ENCODE results near the gene RUFY3.
"Not testable (repeated sequence)": the region's sequence is repeated elsewhere in the genome, so short reads cannot be mapped to it uniquely, and the experiment has no call there.

Gene RUFY3, protein sequence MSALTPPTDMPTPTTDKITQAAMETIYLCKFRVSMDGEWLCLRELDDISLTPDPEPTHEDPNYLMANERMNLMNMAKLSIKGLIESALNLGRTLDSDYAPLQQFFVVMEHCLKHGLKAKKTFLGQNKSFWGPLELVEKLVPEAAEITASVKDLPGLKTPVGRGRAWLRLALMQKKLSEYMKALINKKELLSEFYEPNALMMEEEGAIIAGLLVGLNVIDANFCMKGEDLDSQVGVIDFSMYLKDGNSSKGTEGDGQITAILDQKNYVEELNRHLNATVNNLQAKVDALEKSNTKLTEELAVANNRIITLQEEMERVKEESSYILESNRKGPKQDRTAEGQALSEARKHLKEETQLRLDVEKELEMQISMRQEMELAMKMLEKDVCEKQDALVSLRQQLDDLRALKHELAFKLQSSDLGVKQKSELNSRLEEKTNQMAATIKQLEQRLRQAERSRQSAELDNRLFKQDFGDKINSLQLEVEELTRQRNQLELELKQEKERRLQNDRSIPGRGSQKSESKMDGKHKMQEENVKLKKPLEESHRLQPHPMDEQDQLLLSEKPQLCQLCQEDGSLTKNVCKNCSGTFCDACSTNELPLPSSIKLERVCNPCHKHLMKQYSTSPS

DNA sequence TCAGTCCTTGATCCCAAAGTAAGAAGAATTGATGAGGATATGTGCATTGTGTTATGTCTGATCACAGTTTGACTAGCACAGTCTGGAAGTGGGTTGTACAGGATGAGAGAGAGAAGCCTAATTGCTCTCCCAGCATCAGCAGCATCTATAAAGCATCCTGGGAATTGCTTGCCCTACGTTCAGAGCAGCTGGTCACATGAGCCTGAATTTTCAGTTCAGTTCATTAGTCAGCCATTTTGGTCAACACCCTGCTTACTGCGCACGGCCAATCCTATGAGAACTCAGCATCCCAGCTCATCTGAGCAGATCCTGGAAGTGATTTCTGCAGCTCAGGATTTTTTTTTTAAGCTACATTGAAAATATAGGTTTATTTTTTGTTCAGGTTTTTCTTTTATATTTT is at the start of gene RUFY3:
RUFY3 (plus strand) TSS at position 218 of the 400 bp plus-strand sequence. CDS start 610 bp downstream, outside the sequence.
- no peak for DNase-seq

DNA sequence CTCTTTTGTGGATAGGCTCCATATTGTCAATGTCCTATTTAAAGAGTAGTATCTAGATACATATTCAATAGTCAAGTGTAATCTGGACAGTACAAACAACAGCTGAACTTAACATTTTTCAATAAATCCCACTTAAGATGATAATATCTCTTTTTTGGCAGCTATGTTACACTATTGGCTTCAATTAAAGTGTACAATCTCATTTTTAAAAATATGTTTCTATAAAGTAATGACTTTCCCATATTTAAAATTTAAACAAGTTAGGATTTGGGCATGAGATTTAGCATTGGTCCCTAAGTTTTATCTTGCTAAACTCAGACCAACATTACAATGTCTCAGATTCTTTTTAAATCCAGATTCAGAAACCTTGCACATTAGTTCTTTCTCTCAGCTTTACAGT is 47.6 kb upstream of the RUFY3 start:
- no peak for DNase-seq

DNA sequence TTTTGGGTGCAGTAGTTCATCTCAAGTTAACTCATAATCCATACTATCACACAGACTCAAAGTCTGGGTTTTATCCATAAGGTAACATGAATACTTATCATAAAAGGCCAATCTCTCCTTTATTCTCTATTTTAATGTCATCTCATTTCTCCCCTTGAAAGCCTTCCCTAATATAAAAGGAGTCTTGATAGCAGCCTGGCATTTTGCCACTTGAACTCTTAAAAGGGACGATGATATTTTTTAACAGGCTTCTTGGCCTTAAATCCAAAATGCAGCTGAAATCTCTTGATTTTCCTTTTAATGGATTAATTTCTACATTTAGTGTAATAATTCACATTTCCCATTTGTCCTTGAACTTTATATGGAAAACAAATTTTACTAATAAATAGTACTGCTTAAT is 47.0 kb upstream of the RUFY3 start:
- DNase-seq = no peak

DNA sequence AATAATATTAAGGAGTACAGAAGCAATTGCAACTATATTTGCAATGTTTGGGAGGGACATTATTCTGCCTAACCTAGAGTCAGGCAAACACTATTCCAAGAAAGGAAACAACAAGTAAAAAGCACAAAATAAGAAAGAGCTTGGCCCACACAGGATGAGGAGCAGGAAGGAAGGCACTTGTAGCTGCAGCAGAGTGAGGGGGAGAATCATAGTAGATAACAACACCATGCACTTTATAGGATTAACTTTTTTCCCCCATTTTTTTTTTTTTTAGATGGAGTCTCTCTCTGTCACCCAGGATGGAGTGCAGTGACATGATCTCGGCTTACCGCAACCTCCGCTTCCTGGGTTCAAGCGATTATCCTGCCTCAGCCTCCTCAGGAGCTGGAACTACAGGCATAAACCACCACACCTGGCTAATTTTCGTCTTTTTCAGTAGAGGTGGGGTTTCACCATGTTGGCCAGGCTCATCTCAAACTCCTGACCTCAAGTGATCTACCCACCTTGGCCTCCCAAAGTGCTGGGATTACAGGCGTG is 45.1 kb upstream of the RUFY3 start:
- no peak for DNase-seq

DNA sequence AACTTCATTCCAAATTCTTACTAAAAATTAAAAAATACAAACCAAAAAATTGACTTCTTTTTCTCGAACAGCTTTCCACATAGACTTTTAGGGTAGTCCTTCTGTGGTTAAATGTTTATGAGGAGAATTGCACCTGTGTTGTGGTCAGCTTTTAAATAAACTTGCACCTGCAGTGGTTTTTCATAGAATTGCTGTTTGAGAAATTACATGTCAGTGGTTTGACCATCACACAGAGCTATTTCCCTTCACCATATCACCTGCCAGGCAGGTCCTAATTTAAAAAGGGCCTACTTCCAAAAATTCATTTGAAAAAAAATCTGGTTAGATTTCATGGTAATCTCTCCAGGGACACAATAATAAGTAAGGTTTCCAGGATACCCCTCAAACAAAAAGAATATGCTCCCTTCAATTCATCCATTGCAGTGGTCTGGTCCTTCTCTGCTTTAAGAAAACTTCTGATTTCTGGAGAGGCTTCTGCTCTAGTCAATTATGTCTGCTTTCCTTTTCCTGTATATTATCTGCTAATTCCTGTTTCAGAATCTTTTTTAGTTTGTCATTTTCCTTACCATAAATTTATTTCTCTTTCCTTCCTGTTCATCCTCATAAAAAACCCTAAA is 43.3 kb upstream of the RUFY3 start:
- DNase-seq = no peak

DNA sequence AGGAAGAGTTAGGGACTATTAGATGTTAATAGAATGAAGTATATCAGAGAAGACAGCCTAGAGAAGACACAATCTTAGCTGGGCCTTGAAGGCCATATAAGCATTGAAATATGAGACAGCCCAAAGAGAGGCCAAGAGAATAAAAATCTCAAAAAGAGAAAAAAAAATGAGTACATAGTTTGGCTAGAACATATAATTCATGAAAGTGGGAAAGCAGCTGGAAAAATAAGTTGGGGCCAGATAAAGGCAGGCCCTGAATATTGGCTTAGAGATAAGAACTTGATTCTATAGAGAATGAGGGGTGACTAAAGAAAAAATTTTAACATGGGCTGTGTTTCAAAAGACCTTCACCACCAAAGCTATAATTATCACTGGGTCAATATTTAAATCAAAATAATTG is 40.8 kb upstream of the RUFY3 start:
- no peak for DNase-seq

DNA sequence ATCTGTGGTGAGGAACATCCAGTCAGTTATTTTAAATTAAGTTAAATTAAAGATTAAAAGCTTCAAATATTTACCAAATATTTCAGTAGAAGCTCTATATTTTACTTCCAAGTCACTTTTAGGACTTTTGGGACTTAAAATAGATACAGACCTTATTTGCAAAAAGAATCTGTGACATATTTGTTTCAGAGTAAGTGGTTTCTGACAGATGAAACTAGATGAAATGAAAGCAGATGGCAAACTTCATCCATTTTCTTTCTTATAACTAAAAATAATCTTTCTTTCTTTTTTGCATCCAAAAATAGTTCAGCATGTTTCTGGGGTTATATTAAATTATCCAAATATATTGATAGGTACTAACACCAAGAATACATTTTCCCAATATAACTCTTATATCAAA is 40.1 kb upstream of the RUFY3 start:
- DNase-seq = no peak

DNA sequence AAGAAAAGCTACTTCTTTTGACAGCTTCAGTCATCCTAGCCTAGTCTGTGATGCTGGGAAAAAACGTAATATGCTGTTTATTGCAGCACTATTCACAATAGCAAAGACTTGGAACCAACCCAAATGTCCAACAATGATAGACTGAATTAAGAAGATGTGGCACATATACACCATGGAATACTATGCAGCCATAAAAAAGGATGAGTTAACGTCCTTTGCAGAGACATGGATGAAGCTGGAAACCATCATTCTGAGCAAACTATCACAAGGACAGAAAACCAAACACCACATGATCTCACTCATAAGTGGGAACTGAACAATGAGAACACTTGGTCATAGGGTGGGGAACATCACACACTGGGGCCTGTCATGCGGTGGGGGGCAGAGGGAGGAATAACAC is 39.6 kb upstream of the RUFY3 start:
- not testable (repeated sequence) for DNase-seq

DNA sequence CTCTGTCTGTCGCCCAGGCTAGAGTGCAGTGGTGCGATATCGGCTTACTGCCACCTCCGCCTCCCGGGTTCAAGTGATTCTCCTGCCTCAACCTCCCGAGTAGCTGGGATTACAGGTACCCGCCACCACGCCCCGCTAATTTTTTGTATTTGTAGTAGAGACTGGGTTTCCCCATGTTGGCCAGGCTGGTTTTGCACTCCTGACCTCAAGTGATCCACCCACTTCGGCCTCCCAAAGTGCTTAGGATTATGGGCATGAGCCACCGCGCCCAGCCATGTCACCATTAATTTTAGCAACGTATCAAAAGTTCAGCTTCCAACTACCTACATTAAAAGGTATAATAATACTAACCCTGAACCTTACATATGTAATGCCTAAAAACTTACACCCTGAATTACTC is 34.4 kb upstream of the RUFY3 start:
- no peak for DNase-seq

DNA sequence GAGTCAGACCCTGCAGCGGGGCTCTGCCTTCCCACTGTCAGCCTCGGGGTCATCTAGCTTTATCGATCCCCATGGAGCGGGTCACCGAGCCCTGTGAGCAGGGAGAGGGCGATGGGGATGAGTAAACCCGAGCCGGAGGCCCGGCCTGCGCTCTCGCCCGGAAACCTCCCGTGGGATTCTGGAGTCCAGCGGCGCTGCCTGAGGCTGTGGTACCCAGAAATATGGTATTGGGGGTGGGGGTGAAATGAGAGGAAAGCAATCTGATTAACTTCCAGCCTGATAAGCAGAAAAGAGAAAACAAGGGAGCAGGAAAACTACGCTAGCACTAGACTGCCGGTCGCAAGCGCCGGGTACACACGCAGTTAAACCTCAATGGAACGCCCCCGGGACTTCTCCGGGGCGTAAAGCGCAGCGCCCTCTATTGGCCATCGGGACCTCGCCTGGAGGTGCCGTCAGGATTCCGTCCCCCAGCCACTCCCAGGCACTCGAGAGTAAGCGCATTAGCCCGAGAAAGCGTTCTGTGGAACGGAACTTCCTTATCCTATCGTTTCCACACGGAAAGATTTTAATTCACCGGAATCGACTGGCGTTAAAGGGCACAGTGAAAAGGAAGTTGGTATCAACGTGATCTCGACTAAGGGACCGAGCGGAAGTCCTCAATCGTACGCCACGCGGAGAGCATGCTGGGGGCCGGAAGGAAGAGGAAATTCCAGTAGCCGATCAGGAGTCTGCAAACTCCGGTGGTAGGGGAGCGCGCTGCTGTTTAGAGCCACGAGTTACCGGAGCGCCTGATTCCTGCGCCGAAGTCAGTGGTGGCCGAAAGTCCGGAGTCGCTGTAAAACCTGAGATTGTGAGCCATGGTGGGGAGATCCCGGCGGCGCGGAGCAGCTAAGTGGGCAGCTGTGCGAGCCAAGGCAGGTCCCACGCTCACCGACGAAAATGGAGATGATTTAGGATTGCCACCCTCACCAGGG is 33.7 kb upstream of the RUFY3 start, which contains the start of gene UTP3:
UTP3 (plus strand) TSS at position 712 of the 974 bp plus-strand sequence; CDS start at position 858, 146 bp downstream.
- DNase-seq = peak; percentile 93

DNA sequence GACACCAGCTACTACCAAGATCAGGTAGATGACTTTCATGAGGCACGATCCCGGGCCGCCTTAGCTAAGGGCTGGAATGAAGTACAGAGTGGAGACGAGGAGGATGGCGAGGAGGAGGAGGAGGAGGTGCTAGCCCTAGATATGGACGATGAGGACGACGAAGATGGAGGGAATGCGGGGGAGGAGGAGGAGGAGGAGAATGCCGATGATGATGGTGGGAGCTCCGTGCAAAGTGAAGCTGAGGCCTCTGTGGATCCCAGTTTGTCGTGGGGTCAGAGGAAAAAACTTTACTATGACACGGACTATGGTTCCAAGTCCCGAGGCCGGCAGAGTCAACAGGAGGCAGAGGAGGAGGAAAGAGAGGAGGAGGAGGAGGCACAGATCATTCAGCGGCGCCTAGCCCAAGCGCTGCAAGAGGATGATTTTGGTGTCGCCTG is 33.0 kb upstream of the RUFY3 start:
- DNase-seq = peak; percentile 2 to 18

DNA sequence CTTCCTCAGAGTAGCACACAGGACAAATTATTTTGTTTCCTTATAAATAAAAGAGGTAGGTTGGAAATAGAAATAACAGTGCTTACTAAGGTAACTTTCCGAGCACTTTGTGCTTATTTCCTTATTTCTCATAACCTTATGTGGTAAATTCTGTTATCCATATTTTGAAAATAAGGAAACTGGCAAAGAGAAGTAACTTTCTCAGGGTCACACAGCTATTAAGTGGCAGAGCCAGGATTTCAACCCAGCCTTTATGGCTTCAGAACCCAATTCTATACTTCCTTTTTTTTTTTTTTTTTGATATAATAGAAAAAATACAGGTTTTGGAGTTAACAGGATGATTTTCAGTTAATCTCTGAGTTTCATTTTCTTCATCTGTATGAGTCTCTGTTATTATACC is 30.1 kb upstream of the RUFY3 start:
- DNase-seq = no peak

DNA sequence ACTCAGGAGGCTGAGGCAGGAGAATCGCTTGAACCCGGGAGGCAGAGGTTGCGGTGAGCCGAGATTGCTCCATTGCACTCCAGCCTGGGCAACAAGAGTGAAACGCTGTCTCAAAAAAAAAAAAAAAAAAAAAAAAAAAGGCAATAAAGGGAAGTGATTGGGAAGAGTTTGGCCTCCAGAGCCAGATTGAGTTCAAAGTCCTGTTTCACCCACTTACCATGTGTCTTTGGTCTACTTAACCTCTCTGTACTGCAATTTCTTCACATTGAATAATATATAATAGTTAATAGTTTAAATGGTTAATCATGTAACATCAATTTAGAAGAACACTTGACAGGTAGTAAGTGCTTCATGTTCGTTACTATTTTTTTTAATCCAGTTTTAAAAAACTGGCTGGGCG is 27.1 kb upstream of the RUFY3 start:
- not testable (repeated sequence) for DNase-seq

DNA sequence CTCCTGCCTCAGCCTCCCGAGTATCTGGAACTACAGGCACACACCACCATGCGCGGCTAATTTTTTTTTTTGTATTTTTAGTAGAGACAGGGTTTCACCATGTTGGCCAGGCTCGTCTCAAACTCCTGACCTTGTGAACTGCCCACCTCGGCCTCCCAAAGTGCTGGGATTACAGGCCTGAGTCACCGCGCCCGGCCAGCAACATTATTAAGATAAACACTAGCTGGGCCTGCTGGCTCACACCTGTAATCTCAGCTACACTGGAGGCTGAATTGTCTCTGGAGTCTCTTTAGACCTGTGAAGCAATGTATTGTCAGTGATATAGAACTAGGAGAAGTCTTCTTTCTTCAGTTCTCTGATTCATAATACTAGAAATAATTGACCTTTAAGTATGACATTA is 23.3 kb upstream of the RUFY3 start:
- DNase-seq = not testable (repeated sequence)

DNA sequence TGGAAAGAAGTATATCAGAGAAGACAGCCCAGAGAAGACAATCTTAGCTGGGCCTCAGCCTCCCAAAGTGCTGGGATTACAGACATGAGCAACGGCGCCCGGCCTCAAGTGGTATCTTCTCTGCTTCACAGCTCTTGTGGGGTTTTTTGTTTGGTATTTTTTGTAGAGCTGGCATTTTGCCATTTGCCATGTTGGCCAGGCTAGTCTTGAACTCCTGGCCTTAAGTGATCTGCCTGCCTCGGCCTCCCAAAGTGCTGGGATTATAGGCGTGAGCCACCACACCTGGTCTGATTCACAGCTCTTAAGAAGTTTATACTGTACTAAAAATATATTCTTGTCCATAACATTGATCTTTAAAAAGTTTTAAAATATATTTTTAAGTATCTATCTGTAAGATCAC is 21.1 kb upstream of the RUFY3 start:
- DNase-seq = no peak

DNA sequence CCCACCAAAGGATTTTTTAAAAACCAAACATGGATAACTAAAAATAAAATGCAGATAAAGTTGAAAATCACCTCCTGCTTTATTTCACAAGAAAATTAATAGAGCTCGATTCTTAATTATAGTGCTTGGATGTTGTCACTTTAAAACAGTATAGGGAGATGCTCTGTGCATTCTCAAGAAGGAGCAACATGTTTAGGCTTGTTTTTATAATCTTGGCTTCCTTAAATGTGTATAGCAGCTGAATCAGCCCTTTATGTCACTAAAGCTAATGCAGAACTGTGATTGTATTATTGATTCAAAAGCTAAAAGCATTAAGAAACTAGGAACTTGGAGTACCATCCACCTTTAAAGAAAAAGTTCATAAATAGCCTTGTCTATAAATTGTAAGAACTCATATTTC is 20.5 kb upstream of the RUFY3 start:
- DNase-seq = no peak

DNA sequence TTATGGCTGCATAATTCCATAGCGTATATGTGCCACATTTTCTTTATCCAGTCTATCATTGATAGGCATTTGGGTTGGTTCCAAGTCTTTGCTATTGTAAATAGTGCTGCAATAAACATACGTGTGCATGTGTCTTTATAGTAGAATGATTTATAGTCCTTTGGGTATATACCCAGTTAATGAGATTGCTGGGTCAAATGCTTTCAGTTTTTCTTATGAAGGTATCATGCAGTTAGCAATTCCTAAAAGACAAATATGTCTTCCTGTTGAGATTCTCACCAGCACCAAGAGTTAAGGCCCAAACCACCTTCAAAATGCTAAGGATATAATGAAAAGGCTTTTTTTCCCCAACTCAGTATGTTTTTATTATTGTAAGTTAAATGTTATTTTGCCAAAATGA is 19.2 kb upstream of the RUFY3 start:
- DNase-seq = not testable (repeated sequence)

DNA sequence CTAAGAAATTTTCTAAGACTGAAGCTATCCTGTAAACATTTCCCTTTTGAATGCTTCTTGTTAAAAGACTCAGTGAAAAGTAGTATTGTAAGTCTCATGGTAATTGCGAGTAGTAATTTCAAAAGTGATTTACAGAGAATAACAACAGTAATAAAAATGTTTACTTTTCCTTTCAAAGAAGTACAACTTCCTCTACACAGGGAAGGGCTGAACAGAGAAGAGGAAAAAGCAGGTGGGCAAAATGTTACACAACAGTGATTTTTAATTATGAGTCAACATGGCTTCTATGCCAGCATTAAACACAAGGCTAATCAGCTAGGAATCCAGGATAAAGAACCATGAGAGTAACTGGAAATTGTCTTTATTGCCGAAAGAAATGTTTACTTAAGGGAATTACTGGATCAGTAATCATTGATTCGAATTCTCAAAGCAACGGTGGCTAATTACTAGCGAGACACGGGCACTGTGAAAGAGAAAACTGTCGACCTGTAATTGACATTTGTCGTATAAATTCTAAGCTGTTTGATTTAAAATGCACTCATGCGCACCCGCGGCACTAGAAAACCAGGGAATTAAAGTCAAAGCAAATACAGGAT is 18.0 kb upstream of the RUFY3 start:
- no peak for DNase-seq

DNA sequence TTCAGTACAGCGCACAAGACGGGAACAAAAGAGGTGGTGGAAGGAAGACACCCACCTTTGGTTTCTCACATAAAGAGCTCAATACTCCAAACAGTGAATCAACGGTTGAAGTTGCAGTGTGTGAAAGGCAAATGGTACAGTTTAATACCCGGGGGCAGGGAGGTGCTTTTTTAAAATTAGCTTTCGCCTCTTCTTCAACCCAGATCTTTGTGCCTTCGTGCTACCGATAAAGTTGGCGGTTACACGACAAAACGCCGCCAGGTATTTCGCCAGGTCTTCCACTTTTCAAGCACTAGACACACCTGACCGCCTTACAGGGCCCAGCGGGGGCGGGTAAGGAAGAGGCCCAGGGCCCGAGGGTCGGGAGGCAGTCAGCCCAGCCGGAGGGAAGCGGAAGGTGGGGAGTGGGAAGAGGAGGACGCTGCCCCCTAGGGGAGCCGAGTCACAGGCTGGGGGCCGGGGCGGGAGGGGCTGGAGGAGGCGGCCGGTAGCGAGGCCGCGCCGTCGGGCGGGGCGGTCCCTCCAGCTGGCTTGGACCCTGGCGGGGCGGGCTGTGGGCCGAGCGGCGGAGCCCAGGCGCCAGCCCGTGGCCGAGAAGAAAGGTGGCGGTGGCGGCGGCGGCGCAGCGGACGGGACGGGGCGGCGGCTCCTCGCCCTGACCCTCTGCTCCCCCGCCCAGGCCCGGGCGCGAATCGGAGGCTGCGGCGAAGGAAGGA is 17.4 kb upstream of the RUFY3 start:
- peak; percentile 23 to 29 for DNase-seq

DNA sequence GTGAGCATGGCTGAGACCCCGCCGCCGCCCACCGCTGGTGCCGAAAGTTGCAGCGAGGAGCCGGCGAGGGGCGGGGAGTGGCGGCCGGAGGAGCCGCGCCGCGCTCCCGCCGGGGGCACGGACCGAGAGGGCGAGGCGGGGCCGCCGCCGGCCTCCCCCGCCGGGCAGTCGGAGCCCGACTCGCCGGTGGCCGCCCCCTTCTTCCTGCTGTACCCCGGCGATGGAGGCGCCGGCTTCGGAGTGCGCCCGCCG is 16.9 kb upstream of the RUFY3 start:
- no peak for DNase-seq

DNA sequence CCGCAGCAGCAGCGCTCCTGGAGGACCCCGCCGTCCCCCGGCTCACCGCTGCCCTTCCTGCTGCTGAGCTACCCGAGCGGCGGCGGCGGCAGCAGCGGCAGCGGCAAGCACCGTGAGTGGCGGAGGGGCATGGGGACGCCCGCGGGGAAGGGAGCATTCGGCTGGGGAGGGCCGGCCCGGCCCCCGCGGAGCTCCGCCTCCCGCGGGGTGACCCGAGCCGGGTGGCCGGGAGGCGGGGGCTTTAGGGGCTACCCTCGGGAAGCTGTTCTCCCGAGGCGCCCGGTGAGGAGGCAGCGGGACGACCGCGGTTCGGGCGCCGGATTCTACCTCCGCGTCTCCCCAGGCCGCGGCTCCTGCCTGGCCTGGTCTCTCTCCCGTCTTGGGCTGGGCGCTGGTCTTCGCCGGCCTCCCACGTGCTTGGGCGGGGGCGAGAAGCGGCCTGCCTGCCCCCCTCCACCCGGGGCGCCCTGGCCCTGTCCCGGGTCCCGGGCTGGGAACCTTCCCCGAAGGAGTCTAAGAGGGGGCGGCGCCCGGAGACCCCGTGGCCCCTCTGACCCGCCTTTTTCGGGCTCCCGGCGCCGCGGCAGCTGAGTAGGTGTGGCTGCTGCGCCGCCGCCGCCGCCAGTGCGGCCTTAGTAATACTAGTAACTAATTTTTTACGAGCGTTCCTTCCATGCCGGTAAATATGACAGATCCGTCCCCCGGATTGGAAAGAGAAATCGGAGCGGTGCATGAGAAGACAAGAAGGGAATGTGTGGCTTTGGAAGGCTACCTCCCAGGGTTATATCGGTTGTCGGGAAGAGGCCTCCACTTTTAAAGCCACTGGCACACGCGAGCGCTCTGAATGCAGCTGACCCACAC is 16.4 kb upstream of the RUFY3 start:
- peak; percentile 61 to 64 for DNase-seq

All from activated CD4-positive, alpha-beta T cell treated with anti-CD3 and anti-CD28 coated beads, Interleukin-2, amount 50 U/mL, for 4 hours (primary cell).